Esophagus muscularis mucosa (tissue), 3 donors: ENCODE data around the gene APLP2.

Experiments
- POLR2A ChIP-seq: fragments of 450-650 bp; IDR thresholded peaks from one replicate; pipeline ENCODE4 v1.6.1; 2017; ENCODE audit warnings: antibody characterized with exemption, moderate library complexity, mild to moderate bottlenecking, low read depth
- POLR2AphosphoS5 ChIP-seq, 2 donors: sonication (generic); formaldehyde crosslinking; IDR thresholded peaks; one replicate each; pipeline ENCODE4 v1.6.1; 2017; ENCODE audit warnings: antibody characterized with exemption in 2 of 2
- TF ChIP-seq, protein P1 (sequence below), 3 experiments: fragments of 200-600 bp in 2 of 3; fragments of 450-650 bp in 1 of 3; sonication (generic) in 2 of 3; IDR thresholded peaks; one replicate each; pipeline ENCODE4 v1.5.1; 2017 to 2019; ENCODE audit warnings: antibody characterized with exemption in 3 of 3, mild to moderate bottlenecking in 2 of 3, moderate library complexity in 1 of 3

DNA sequence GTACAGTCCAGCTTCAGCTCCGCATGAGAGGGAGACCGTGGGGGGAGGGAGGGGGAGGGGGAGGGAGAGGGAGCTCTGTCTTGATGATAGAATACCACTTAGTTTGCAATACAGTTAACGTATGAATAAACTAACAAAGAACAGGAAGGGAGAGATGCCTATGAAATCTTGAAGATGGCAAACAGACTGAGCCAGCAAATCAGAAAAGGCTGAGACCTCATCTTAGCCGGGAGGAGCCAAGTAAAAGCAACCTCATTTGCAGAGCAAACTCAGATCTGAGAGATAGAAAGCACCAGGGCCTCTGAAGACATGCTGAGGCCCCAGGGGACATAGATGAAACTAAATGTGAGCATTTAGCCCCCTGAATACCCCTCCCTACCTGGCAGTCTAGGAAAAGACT lies 23.0 kb downstream of the APLP2 start:
- TF ChIP-seq, protein P1, sequence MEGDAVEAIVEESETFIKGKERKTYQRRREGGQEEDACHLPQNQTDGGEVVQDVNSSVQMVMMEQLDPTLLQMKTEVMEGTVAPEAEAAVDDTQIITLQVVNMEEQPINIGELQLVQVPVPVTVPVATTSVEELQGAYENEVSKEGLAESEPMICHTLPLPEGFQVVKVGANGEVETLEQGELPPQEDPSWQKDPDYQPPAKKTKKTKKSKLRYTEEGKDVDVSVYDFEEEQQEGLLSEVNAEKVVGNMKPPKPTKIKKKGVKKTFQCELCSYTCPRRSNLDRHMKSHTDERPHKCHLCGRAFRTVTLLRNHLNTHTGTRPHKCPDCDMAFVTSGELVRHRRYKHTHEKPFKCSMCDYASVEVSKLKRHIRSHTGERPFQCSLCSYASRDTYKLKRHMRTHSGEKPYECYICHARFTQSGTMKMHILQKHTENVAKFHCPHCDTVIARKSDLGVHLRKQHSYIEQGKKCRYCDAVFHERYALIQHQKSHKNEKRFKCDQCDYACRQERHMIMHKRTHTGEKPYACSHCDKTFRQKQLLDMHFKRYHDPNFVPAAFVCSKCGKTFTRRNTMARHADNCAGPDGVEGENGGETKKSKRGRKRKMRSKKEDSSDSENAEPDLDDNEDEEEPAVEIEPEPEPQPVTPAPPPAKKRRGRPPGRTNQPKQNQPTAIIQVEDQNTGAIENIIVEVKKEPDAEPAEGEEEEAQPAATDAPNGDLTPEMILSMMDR (IDR thresholded peaks at IDR 0.05), result no peak
- TF ChIP-seq POLR2A (no peak), POLR2AphosphoS5 (IDR thresholded peaks at IDR 0.05) (no peak)
